Vagina (tissue), 2 donors: ENCODE data around the gene DSCAML1. TPM values are rescaled to one million over a fixed set of nuclear protein-coding genes. Genes with fewer than 3 reads are reported as not detected.

ENCODE experiments used
- DNase-seq, 2 donors: peaks; one replicate each; pipeline ENCODE4 v3.0.0-alpha.2; 2017; ENCODE audit errors: extremely low spot score in 2 of 2
- H3K27ac ChIP-seq: fragments of 200-600 bp; sonication (generic); one replicate; pipeline ENCODE4 v1.5.1; 2019
- H3K27me3 ChIP-seq: fragments of 200-600 bp; sonication (generic); one replicate; pipeline ENCODE4 v1.5.1; 2019
- H3K36me3 ChIP-seq, 2 donors: fragments of 200-600 bp; sonication (generic); one replicate each; pipeline ENCODE4 v1.5.1; 2017 to 2019
- H3K4me1 ChIP-seq: fragments of 200-600 bp; sonication (generic); one replicate; pipeline ENCODE4 v1.5.1; 2019
- H3K4me3 ChIP-seq, 2 donors: fragments of 200-600 bp; sonication (generic); 1 replicate in 1 of 2; 2 replicates in 1 of 2; pipeline ENCODE4 v1.5.1; 2016 to 2019
- H3K9me3 ChIP-seq: fragments of 200-600 bp; sonication (generic); one replicate; pipeline ENCODE4 v1.5.1; 2019
- POLR2A ChIP-seq, 2 donors: fragments of 450-650 bp; IDR thresholded peaks; one replicate each; pipeline ENCODE4 v1.6.1; 2017; ENCODE audit warnings: antibody characterized with exemption in 2 of 2, mild to moderate bottlenecking in 2 of 2, moderate library complexity in 2 of 2
- POLR2AphosphoS5 ChIP-seq, 2 donors: sonication (generic); formaldehyde crosslinking; IDR thresholded peaks; one replicate each; pipeline ENCODE4 v1.9.0; 2017; ENCODE audit warnings: antibody characterized with exemption in 2 of 2, mild to moderate bottlenecking in 2 of 2, low read depth in 1 of 2; ENCODE audit not compliant: insufficient read depth in 1 of 2
- intact Hi-C: fragments of 100-400 bp; cut with DNase I; formaldehyde crosslinking; loops from one replicate; pipeline ENCODE4 v1.15.1; 2023
- total RNA-seq: library from RNA; depleted of rRNA; stranded (reverse); fragments of >200 nt; gene quantifications from one replicate; pipeline ENCODE4 v1.2.3, GENCODE V29; 2016
- TF ChIP-seq, protein P1 (sequence below), 3 experiments: fragments of 450-650 bp in 2 of 3; fragments of 200-600 bp in 1 of 3; sonication (generic) in 1 of 3; IDR thresholded peaks; one replicate each; pipeline ENCODE4 v1.5.1; 2017 to 2019; ENCODE audit warnings: antibody characterized with exemption in 3 of 3, mild to moderate bottlenecking in 2 of 3, moderate library complexity in 2 of 3

Gene DSCAML1
- total RNA-seq, 1 donor from 2014 or later: 0.25 TPM

DNA sequence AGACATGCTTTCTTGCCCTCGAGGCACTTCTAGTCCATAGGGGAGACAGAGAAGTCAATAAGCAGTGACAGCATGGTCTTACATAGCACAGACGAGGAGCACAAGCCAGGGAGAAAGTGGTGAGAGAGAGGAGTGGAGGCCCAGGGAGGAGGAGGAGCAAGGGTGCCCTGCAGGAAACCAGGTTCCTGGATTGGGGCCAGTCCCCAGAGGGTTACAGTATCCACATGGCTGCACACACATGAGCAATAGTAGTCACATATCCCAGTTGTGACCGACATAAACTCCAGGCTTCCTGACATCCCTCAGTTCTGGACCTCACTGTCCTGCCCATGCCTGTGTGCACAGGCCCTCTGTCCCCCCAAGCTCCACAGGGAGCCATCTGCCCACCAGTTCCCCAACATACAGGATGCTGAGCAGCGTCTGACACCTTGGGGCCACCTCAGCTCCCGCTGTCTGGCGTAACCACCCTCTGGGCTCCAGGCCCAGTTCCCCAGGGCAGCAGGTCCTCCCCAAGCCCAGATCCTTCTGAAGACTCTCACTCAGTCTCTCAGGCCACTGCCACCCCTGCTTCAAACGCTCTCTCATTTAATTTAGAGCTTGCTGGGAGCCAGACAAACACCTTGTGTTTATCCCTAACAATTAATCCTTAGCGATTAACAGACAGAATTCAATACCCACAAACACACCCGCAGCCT, 53.7 kb downstream of the DSCAML1 start:
- no peaks in the 10 kb centered on the region for H3K9me3 ChIP-seq
- no peaks in the 10 kb centered on the region for H3K36me3 ChIP-seq
- H3K27me3 ChIP-seq: no peaks in the 10 kb centered on the region
- no peak for DNase-seq
- no peak overlapping the region for H3K4me3 ChIP-seq
- TF ChIP-seq, protein P1, sequence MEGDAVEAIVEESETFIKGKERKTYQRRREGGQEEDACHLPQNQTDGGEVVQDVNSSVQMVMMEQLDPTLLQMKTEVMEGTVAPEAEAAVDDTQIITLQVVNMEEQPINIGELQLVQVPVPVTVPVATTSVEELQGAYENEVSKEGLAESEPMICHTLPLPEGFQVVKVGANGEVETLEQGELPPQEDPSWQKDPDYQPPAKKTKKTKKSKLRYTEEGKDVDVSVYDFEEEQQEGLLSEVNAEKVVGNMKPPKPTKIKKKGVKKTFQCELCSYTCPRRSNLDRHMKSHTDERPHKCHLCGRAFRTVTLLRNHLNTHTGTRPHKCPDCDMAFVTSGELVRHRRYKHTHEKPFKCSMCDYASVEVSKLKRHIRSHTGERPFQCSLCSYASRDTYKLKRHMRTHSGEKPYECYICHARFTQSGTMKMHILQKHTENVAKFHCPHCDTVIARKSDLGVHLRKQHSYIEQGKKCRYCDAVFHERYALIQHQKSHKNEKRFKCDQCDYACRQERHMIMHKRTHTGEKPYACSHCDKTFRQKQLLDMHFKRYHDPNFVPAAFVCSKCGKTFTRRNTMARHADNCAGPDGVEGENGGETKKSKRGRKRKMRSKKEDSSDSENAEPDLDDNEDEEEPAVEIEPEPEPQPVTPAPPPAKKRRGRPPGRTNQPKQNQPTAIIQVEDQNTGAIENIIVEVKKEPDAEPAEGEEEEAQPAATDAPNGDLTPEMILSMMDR (IDR thresholded peaks at IDR 0.05): no peak
- TF ChIP-seq POLR2A (IDR thresholded peaks at IDR 0.05) (no peak), POLR2AphosphoS5 (IDR thresholded peaks at IDR 0.05; ENCODE audit: insufficient read depth in 1 of 2, low read depth in 1 of 2) (no peak)
- intact Hi-C loops: no loop called here
- no peaks in the 10 kb centered on the region for H3K4me1 ChIP-seq
- H3K27ac ChIP-seq: no peak overlapping the region

- Histone ChIP-seq H3K27me3 (no peaks in the 10 kb centered on the region), H3K36me3 (no peaks in the 10 kb centered on the region), H3K4me3 (no peak overlapping the region), H3K9me3 (no peaks in the 10 kb centered on the region), H3K4me1 (no peaks in the 10 kb centered on the region), H3K27ac (no peak overlapping the region)
- DNase-seq: no peak
- TF ChIP-seq POLR2A (IDR thresholded peaks at IDR 0.05) (no peak), POLR2AphosphoS5 (IDR thresholded peaks at IDR 0.05; ENCODE audit: insufficient read depth in 1 of 2, low read depth in 1 of 2) (no peak)
- TF ChIP-seq, protein P1 (IDR thresholded peaks at IDR 0.05): no peak
- intact Hi-C loops: no loop called here
Measured at GRCh38 chr11:117738246-117738957, 58.6 kb downstream of the DSCAML1 start.

DNA sequence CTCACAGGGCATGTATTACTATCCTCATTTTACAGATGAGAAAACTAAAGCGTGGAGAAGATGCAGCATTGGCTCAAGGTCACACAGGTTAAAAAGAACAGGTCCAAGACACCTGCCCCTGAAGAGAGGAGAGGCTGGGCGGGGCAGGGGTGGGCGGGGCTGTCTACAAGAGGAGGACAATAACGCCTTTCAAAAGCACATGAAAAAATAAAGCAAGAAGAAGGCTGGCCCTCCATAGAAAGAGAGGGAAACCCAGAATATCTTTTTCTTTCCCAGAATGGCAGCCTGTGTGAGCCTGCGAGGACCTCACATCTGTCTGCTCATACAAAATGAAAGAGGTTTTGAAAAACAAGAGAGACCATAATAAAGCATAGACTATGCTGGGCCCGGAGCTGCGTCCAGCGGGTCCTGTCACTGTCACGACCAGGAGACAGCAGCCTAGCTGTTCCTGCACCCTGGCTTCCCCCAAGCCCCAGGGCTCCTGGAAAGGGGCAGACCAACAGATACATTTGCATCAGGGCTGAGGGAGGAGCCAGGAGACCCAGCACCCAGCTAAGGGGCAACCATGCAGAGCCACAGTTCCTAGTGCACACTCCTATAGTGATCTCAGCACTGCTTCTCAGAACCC, 61.6 kb downstream of the DSCAML1 start:
- intact Hi-C loops: no loop called here
- H3K27ac ChIP-seq: no peak overlapping the region
- no peaks in the 10 kb centered on the region for H3K36me3 ChIP-seq
- H3K27me3 ChIP-seq: no peaks in the 10 kb centered on the region
- no peaks in the 10 kb centered on the region for H3K4me1 ChIP-seq
- no peak for DNase-seq
- no peaks in the 10 kb centered on the region for H3K9me3 ChIP-seq
- H3K4me3 ChIP-seq: no peak overlapping the region
- TF ChIP-seq POLR2AphosphoS5 (IDR thresholded peaks at IDR 0.05; ENCODE audit: insufficient read depth in 1 of 2, low read depth in 1 of 2) (no peak), POLR2A (IDR thresholded peaks at IDR 0.05) (no peak)
- TF ChIP-seq, protein P1 (IDR thresholded peaks at IDR 0.05): no peak

DNA sequence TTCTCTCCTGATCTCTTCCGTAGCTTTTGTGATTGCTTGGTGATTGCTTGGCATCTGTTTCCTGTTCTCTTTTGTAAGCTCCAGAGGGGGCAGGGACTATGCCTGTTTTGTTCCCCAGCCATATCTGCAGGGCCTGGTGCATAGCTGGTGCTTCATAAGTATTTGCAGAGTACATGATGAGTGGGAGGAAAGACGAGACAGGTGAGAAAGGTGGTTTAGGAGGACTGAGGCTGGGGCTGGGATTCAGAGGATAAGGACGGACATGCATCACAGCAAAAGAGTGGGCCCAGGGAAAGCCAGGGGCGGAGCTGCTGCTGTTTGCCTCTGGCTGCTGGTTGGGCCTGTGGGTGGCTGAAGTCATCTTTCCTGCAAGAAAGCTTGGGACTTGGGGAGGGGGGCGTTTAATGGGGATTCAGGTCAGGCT, 62.4 kb downstream of the DSCAML1 start:
- no peaks in the 10 kb centered on the region for H3K36me3 ChIP-seq

More for the DNA sequence above, 62.4 kb downstream of the DSCAML1 start:
- no peaks in the 10 kb centered on the region for H3K9me3 ChIP-seq
- H3K27ac ChIP-seq: no peak overlapping the region
- no peak for DNase-seq
- intact Hi-C loops: no loop called here
- no peak overlapping the region for H3K4me3 ChIP-seq
- TF ChIP-seq, protein P1 (IDR thresholded peaks at IDR 0.05): no peak
- TF ChIP-seq POLR2A (IDR thresholded peaks at IDR 0.05): no peak
- TF ChIP-seq POLR2AphosphoS5 (IDR thresholded peaks at IDR 0.05; ENCODE audit: insufficient read depth in 1 of 2, low read depth in 1 of 2): no peak
- H3K4me1 ChIP-seq: no peaks in the 10 kb centered on the region
- no peaks in the 10 kb centered on the region for H3K27me3 ChIP-seq
